Fibroblast of villous mesenchyme (primary cell): ENCODE measurements around the gene DYNC1H1. TPM values are rescaled to one million over a fixed set of nuclear protein-coding genes. Genes with fewer than 3 reads are reported as not detected.

ENCODE experiments used
- DNase-seq: peaks from one replicate; pipeline ENCODE4 v3.0.0-alpha.2; 2010; ENCODE audit warnings: low read depth
- H3K4me3 ChIP-seq: 2 replicates; pipeline ENCODE4 v1.5.1; 2011; ENCODE audit warnings: low read depth, mild to moderate bottlenecking, low read length
- CTCF ChIP-seq: IDR thresholded peaks from 2 replicates; pipeline ENCODE4 v1.5.1; 2012; ENCODE audit warnings: low read depth, mild to moderate bottlenecking, low read length; ENCODE audit not compliant: insufficient read depth
- small RNA-seq: library from RNA; depleted of rRNA; stranded (forward); fragments of <200 nt; gene quantifications from one replicate; pipeline ENCODE3, GENCODE V24; 2012
- total RNA-seq: library from RNA; depleted of rRNA; stranded (reverse); fragments of >200 nt; gene quantifications from 2 replicates; pipeline ENCODE4 v1.2.3, GENCODE V29; 2012

DYNC1H1 gene
- total RNA-seq, 1 donor: 518 TPM

DNA sequence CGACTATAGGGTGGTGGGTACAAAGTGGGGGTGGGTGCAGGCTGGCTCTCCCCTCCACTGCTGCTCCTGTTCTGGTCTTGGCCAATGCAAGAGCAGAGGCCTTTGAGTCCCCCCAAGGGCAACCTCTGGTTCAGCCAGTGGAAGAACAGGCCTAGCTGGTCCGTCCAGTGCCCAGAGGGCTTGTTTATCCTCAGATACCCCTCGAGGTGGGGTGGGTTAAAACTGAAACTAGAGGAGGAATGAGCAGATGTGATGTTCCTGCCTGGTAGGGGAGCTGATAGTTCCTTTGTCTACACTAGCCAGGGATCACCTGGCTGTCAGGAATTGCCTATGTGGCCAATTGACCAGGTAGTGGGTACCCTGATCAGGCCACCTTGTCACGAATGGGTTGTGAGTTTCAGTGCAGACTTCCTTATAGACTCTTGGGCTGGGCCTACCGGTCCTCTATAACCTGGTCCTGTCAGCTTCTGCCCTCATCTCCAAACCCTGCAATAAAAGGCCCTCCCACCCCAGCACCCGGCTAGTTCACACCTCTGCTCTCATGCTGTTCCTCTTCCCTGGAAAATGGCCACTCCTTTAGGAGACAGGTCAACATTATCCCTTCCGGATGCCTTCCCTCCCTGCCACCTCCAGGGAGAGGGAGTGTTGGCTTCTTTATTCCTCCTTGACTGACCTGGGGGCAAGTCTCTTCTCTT, 133.2 kb downstream of the DYNC1H1 start:
- no peak for TF ChIP-seq CTCF
- no peak overlapping the region for H3K4me3 ChIP-seq
- no peak for DNase-seq

GRCh38 chr14:102103062-102103695, 138.8 kb downstream of the DYNC1H1 start:
- no peak for TF ChIP-seq CTCF
- H3K4me3 ChIP-seq: no peak overlapping the region
- DNase-seq: no peak

DNA sequence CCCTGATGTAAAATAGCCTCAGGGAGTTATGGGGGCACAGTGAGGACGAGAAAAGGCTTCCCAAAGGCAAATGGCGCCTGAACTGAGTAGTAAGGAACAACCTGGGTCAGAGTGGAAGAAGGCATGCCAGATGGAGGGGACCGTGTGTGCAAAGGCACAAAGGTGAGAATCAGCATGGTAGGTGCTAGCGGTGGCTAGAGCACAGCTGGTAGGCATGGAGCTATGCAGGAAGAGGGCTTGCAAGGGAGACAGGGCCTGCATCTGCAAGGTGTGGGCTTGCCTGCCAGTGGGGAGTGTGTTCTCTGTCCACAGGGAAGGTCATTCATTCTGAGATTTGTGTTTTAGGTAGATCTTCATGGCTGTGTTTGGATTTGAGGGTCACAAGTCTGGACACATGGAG, 141.0 kb downstream of the DYNC1H1 start:
- no peak for TF ChIP-seq CTCF
- no peak overlapping the region for H3K4me3 ChIP-seq
- DNase-seq: no peak

Small RNA genes within 50 kb of the gene (small RNA-seq; reads per million reads assigned to genes)
- gene AL118558.2: not detected
- not detected for gene RN7SL472P

Other genes starting within 250 kb of the DYNC1H1 start
- 87.3 and 114 TPM in 2 replicates for gene PPP2R5C, start 202.9 kb upstream of the DYNC1H1 start, total RNA-seq
- 166 and 321 TPM in 2 replicates for gene HSP90AA1, start 122.5 kb downstream of the DYNC1H1 start, total RNA-seq
- 14.7 and 15.1 TPM in 2 replicates for gene WDR20, start 175.3 kb downstream of the DYNC1H1 start, total RNA-seq